ENCODE data around the gene HDAC9.

HDAC9 gene

GRCh38 chr7:18459484-18460245 lies 35.9 kb upstream of the HDAC9 start:
- H3K4me3 ChIP-seq (ENCODE audit: low read depth, low read length), result no peak overlapping the region
- no peak for DNase-seq (ENCODE audit: low read depth, low spot score)
- no peak for TF ChIP-seq CTCF (IDR thresholded peaks at IDR 0.05; ENCODE audit: low read depth, low read length)
- in situ Hi-C loops (cut with HindIII; ENCODE audit: low sequenced_read_pairs), result no loop called here

- TF ChIP-seq CTCF (IDR thresholded peaks at IDR 0.05; ENCODE audit: low read depth, low read length), result no peak
- no peak for DNase-seq (ENCODE audit: low read depth, low spot score)
These were observed 33.6 kb upstream of the HDAC9 start for GRCh38 chr7:18461785-18462467.

GRCh38 chr7:18464830-18465229 lies 30.7 kb upstream of the HDAC9 start:
- DNase-seq (ENCODE audit: low read depth, low spot score), result no peak
- in situ Hi-C loops (cut with HindIII; ENCODE audit: low sequenced_read_pairs), result no loop called here
- H3K4me3 ChIP-seq (ENCODE audit: low read depth, low read length), result no peak overlapping the region
- TF ChIP-seq CTCF (IDR thresholded peaks at IDR 0.05; ENCODE audit: low read depth, low read length), result no peak

More at GRCh38 chr7:18461785-18462467, 33.6 kb upstream of the HDAC9 start:
- in situ Hi-C loops (cut with HindIII; ENCODE audit: low sequenced_read_pairs), result no loop called here
- no peak overlapping the region for H3K4me3 ChIP-seq (ENCODE audit: low read depth, low read length)

- no peak for DNase-seq (ENCODE audit: low read depth, low spot score)
- TF ChIP-seq CTCF (IDR thresholded peaks at IDR 0.05; ENCODE audit: low read depth, low read length), result no peak
- in situ Hi-C loops (cut with HindIII; ENCODE audit: low sequenced_read_pairs), result no loop called here
- H3K4me3 ChIP-seq (ENCODE audit: low read depth, low read length), result no peak overlapping the region
These were observed 28.5 kb upstream of the HDAC9 start for GRCh38 chr7:18467011-18467410.

GRCh38 chr7:18468795-18469194 lies 26.8 kb upstream of the HDAC9 start:
- TF ChIP-seq CTCF (IDR thresholded peaks at IDR 0.05; ENCODE audit: low read depth, low read length), result no peak
- in situ Hi-C loops (cut with HindIII; ENCODE audit: low sequenced_read_pairs), result no loop called here
- DNase-seq (ENCODE audit: low read depth, low spot score), result no peak
- H3K4me3 ChIP-seq (ENCODE audit: low read depth, low read length), result no peak overlapping the region

GRCh38 chr7:18469316-18469715 lies 26.2 kb upstream of the HDAC9 start:
- in situ Hi-C loops (cut with HindIII; ENCODE audit: low sequenced_read_pairs), result no loop called here
- DNase-seq (ENCODE audit: low read depth, low spot score), result no peak
- no peak overlapping the region for H3K4me3 ChIP-seq (ENCODE audit: low read depth, low read length)
- no peak for TF ChIP-seq CTCF (IDR thresholded peaks at IDR 0.05; ENCODE audit: low read depth, low read length)

All from astrocyte of the spinal cord (primary cell).